Right lobe of liver (tissue), 6 donors: ENCODE results near the gene GFER. TPM values are rescaled to one million over a fixed set of nuclear protein-coding genes. Genes with fewer than 3 reads are reported as not detected.

Experiments
- ATAC-seq, 4 donors: fragments of 200-7000 bp; cut with Tn5 transposase; one replicate each; pipeline ENCODE4 v1.9.1; 2020; ENCODE audit warnings: mild to moderate bottlenecking in 4 of 4, moderate library complexity in 4 of 4
- DNase-seq, 3 donors: peaks; one replicate each; pipeline ENCODE4 v3.0.0-alpha.2; 2020
- H3K27ac ChIP-seq, 3 donors: fragments of 200-600 bp; one replicate each; pipeline ENCODE4 v1.8.0; 2022
- H3K27me3 ChIP-seq, 2 donors: fragments of 200-600 bp; one replicate each; pipeline ENCODE4 v1.8.0; 2022
- H3K36me3 ChIP-seq, 4 donors: fragments of 200-600 bp; sonication (generic) in 1 of 4; one replicate each; pipeline versions ENCODE4 v1.5.1 to v1.8.0; 2017 to 2022; ENCODE audit warnings: control low read depth in 1 of 4
- H3K4me1 ChIP-seq, 4 donors: fragments of 200-600 bp; sonication (generic) in 1 of 4; one replicate each; pipeline versions ENCODE4 v1.5.1 to v1.8.0; 2017 to 2022; ENCODE audit warnings: control low read depth in 1 of 4
- H3K4me3 ChIP-seq, 3 donors: fragments of 200-600 bp; one replicate each; pipeline ENCODE4 v1.8.0; 2022
- H3K9me3 ChIP-seq, 4 donors: fragments of 200-600 bp; sonication (generic) in 1 of 4; one replicate each; pipeline versions ENCODE4 v1.5.1 to v1.8.0; 2017 to 2022; ENCODE audit warnings: control low read depth in 1 of 4
- POLR2A ChIP-seq: fragments of 450-650 bp; IDR thresholded peaks from one replicate; pipeline ENCODE4 v1.6.1; 2017; ENCODE audit warnings: antibody characterized with exemption, mild to moderate bottlenecking
- WGBS: methylation state at CpG from one replicate; pipeline ENCODE4 v1.1.6; 2018; ENCODE audit warnings: low coverage, low lambda C conversion rate; ENCODE audit not compliant: insufficient coverage; ENCODE audit errors: missing lambda C conversion rate; 5-methylcytosine and 5-hydroxymethylcytosine counted together
- intact Hi-C, 2 donors: fragments of 100-400 bp; cut with DNase I; formaldehyde crosslinking; loops; one replicate each; pipeline versions ENCODE4 v1.11.2 to v1.14.1; 2022
- total RNA-seq, 6 experiments: library from RNA; depleted of rRNA in 2 of 6; stranded (reverse); fragments of >200 nt in 2 of 6; fragmentation: NEBNext Ultra II Directional in 3 of 6; extraction: Animal tissue kit (Norgen Biotek cat#: 25700) in 3 of 6; gene quantifications; one replicate each; pipeline versions ENCODE4 v1.1.0 to v1.2.4, GENCODE V29; 2016 to 2023
- TF ChIP-seq, protein P1 (sequence below), 4 donors: fragments of 200-600 bp in 3 of 4; fragments of 450-650 bp in 1 of 4; IDR thresholded peaks; one replicate each; pipeline versions ENCODE4 v1.5.1 to v1.8.0; 2016 to 2022; ENCODE audit warnings: antibody characterized with exemption in 4 of 4, mild to moderate bottlenecking in 2 of 4
- donor health status: DM: no; HTN: yes; CAD: no.
- donor health status: DM: no; HTN: no; CAD: no.
- donor health status: DM: no; HTN: no; CAD: no.
- donor health status: DM: no; HTN: yes; CAD: no.
- donor health status: DM: no; HTN: yes; CAD: no.

GFER gene
- total RNA-seq, 6 experiments from 2014 or later, result 16.1 to 18.6 (median 18.0) TPM

DNA sequence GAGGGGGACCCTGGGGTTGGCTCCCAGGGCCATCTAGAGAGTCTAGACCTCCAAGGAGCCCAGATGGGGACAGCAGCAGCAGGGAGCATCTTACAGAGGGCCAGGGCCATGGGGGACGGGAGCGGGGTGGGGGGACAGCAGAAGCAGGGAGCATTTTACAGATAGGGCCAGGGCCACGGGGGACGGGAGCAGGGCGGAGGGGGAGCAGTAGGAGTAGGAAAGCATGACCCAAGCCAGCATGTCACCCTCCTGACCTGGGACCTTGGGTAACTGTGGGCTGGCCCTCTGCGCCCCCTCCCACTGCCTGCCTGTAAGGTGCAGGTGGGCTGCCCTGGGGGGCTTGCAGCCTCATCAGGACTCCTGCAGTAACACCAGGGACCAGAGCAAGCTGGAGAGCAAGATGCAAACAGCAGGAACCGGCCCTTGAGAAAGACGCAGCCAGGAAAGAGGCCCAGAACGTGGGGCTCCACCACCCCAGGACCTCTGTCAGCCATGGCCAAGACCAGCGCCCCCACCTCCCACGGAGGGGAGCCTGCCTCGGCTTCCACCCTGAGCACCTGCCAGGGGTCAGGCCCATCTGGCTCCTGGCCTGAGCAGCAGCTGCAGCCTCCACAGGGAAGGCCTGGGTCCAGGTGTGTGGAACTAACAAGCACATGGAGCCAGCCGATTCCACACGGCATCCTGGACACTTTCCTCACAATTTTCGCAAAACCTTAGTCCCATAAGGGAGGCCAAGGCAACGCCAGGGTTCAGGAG is 23.3 kb downstream of the GFER start:
- Histone ChIP-seq H3K4me3 (no peak overlapping the region), H3K27ac (no peak overlapping the region), H3K9me3 (no peaks in the 10 kb centered on the region), H3K36me3 (peaks cover 0 to 13% (median 5%) of the 10 kb centered on the region in 4 donors), H3K27me3 (no peaks in the 10 kb centered on the region), H3K4me1 (peaks cover 0 to 36% (median 17%) of the 10 kb centered on the region in 4 donors)
- WGBS, result 63% methylated on average over 8 of the region's 16 CpGs
- no peak for ATAC-seq
- DNase-seq, result no peak
- TF ChIP-seq, protein P1, sequence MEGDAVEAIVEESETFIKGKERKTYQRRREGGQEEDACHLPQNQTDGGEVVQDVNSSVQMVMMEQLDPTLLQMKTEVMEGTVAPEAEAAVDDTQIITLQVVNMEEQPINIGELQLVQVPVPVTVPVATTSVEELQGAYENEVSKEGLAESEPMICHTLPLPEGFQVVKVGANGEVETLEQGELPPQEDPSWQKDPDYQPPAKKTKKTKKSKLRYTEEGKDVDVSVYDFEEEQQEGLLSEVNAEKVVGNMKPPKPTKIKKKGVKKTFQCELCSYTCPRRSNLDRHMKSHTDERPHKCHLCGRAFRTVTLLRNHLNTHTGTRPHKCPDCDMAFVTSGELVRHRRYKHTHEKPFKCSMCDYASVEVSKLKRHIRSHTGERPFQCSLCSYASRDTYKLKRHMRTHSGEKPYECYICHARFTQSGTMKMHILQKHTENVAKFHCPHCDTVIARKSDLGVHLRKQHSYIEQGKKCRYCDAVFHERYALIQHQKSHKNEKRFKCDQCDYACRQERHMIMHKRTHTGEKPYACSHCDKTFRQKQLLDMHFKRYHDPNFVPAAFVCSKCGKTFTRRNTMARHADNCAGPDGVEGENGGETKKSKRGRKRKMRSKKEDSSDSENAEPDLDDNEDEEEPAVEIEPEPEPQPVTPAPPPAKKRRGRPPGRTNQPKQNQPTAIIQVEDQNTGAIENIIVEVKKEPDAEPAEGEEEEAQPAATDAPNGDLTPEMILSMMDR (IDR thresholded peaks at IDR 0.05), result no peak
- TF ChIP-seq POLR2A, result no peak
- intact Hi-C loops, result no loop called here

DNA sequence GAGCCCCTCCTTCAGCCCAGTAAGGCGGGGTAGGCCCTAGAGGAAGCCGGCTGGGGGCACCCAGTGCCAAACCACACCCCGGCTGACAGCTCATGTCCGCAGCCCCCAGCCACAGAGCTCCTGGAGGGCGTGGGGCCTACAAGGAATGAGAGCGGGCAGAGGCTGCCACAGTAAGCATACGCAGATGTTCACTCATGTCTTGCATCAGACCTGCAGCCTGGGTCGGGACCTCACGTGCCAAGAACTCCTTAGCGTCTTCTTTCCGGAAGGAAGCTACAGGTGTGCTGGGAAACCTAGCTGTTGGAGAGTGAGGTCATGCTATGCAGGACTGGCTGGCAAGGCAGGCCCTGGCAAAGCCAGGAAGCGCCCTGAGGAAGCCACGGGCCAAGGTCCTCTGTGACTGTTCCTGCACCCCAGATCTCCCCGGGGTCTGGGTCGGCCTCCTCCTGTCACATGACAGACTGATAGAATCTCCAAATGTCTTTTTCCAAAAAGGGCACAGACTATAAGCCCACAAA is 24.1 kb downstream of the GFER start:
- DNase-seq, result no peak
- Histone ChIP-seq H3K36me3 (peaks cover 0 to 5% (median 1%) of the 10 kb centered on the region in 4 donors), H3K4me3 (peak overlapping the region in 2 of 3 donors; percentile 95 to 99), H3K4me1 (peaks cover 0 to 36% (median 17%) of the 10 kb centered on the region in 4 donors), H3K9me3 (no peaks in the 10 kb centered on the region), H3K27ac (peak overlapping the region in 2 of 3 donors; percentile 17 to 86), H3K27me3 (no peaks in the 10 kb centered on the region)
- WGBS, result 3% methylated on average over 7 of the region's 15 CpGs
- TF ChIP-seq, protein P1 (IDR thresholded peaks at IDR 0.05), result no peak
- no peak for TF ChIP-seq POLR2A
- ATAC-seq, result peak in 1 of 4 donors; percentile 10
- intact Hi-C loops, result no loop called here

DNA sequence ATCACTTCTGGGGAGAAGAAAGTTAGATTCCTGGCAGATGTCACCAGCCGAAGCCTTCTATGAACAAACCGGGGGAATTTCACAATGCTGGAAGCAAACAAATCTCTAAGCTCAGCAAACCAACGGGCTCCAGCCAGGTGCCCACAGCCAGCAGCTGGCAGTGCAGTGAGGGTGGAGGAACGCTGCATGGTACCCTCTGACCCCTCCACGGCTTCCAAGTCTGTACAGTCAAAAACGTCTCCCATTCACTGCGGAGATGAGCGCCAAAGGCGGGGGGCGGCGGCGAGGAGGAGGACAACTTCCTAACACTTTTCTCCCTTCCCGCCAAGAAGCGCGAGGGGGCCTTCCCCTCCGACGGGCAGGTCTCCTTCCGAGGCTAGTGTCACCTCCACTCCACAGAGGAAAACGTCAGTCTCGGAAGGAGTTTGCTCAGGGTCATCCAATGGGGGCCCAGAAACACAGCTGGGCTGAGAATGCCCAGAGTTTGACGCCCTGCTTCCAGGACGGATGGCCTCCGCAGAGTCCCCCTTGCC is 24.7 kb downstream of the GFER start:
- Histone ChIP-seq H3K36me3 (no peaks in the 10 kb centered on the region), H3K27me3 (no peaks in the 10 kb centered on the region), H3K9me3 (no peaks in the 10 kb centered on the region), H3K27ac (peak overlapping the region; percentile 53 to 86 (median 80)), H3K4me3 (peak overlapping the region; percentile 95 to 99 (median 95)), H3K4me1 (peaks cover 0 to 34% (median 17%) of the 10 kb centered on the region in 4 donors)
- peak; percentile 57 for TF ChIP-seq POLR2A
- TF ChIP-seq, protein P1 (IDR thresholded peaks at IDR 0.05), result no peak
- DNase-seq (peak; percentile 72 to 91 (median 90)), ATAC-seq (peak; percentile 62 to 79 (median 77))
- intact Hi-C loops, result no loop called here
- 0% methylated on average over 11 of the region's 23 CpGs for WGBS

GRCh38 chr16:2009164-2009711 is 25.2 kb downstream of the GFER start:
- Histone ChIP-seq H3K36me3 (no peaks in the 10 kb centered on the region), H3K4me3 (peak overlapping the region; percentile 95 to 99 (median 95)), H3K4me1 (peaks cover 0 to 28% (median 15%) of the 10 kb centered on the region in 4 donors), H3K9me3 (no peaks in the 10 kb centered on the region), H3K27me3 (no peaks in the 10 kb centered on the region), H3K27ac (peak overlapping the region; percentile 53 to 86 (median 80))
- intact Hi-C loops, result no loop called here
- 0% methylated on average over 1 of the region's 55 CpGs for WGBS
- DNase-seq (peak in 2 of 3 donors; percentile 52 to 61), ATAC-seq (peak in 2 of 4 donors; percentile 2 to 13)
- TF ChIP-seq, protein P1 (IDR thresholded peaks at IDR 0.05), result no peak
- TF ChIP-seq POLR2A, result no peak
